ENCODE data around the gene DCDC2C.

DNA sequence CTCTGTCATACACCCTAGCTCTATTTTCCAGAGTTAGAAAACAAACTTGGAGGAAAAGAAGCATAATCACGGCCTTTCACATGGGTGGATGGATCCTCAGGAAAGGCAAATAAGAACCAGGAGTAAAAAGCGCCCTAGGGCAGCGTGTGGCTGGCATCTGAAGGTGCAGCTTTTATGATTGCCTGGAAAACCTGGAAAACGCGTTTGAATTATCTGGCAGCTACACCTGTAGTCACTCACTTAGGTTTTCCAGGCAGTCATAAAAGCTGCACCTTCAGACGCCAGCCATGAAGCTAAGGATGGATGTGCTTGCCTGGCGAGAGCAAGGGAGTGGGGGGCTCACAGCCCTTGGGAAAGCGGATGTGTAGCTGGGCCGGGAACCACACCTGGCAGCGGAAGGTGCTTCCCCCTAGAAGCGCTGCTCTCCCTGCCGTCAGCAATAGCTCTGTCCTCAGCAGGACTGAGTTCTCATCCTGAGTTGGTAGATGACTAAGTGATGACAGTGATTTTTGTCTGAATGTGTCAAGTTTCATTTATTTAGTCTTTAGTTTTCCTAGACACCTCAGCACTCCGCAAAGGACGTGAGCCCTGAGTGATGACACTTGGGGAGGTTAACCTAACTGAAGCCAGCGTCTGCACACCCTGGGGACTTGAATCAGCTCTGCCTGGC, 82.0 kb downstream of the DCDC2C start:
- no peak for TF ChIP-seq EZH2 (IDR thresholded peaks at IDR 0.05; ENCODE audit: borderline replicate concordance, low read depth, low read length, poor library complexity, severe bottlenecking)
- TF ChIP-seq, protein P1, sequence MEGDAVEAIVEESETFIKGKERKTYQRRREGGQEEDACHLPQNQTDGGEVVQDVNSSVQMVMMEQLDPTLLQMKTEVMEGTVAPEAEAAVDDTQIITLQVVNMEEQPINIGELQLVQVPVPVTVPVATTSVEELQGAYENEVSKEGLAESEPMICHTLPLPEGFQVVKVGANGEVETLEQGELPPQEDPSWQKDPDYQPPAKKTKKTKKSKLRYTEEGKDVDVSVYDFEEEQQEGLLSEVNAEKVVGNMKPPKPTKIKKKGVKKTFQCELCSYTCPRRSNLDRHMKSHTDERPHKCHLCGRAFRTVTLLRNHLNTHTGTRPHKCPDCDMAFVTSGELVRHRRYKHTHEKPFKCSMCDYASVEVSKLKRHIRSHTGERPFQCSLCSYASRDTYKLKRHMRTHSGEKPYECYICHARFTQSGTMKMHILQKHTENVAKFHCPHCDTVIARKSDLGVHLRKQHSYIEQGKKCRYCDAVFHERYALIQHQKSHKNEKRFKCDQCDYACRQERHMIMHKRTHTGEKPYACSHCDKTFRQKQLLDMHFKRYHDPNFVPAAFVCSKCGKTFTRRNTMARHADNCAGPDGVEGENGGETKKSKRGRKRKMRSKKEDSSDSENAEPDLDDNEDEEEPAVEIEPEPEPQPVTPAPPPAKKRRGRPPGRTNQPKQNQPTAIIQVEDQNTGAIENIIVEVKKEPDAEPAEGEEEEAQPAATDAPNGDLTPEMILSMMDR (conservative IDR thresholded peaks at IDR 0.05; ENCODE audit: low read depth, low read length): no peak

Measured in A673 (cell line).